Measurements from ENCODE around the gene ECHS1.
"Not testable (repeated sequence)": the region's sequence is repeated elsewhere in the genome, so short reads cannot be mapped to it uniquely, and the experiment has no call there.

The ECHS1 gene

GRCh38 chr10:133377025-133377817, 4.1 kb upstream of the ECHS1 start:
- DNase-seq, result no peak

DNA sequence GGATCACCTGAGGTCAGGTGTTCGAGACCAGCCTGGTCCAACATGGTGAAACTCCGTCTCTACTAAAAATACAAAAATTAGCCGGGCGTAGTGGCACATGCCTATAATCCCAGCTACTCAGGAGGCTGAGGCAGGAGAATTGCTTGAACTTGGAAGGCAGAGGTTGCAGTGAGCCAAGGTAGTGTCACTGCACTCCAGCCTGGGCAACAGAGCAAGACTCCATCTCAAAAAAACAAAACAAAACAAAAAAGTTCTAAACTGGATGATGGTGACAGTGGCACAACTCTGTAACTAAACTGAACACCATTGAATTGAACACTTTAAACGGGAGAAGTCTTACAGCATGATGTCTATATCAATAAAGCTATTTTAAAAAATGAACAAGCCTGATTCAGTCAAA, 3.0 kb upstream of the ECHS1 start:
- not testable (repeated sequence) for DNase-seq

- DNase-seq, result no peak
These were observed 2.4 kb upstream of the ECHS1 start for GRCh38 chr10:133375357-133376115.

- DNase-seq, result no peak
These were observed 647 bp downstream of the ECHS1 start for GRCh38 chr10:133372507-133372906.

DNA sequence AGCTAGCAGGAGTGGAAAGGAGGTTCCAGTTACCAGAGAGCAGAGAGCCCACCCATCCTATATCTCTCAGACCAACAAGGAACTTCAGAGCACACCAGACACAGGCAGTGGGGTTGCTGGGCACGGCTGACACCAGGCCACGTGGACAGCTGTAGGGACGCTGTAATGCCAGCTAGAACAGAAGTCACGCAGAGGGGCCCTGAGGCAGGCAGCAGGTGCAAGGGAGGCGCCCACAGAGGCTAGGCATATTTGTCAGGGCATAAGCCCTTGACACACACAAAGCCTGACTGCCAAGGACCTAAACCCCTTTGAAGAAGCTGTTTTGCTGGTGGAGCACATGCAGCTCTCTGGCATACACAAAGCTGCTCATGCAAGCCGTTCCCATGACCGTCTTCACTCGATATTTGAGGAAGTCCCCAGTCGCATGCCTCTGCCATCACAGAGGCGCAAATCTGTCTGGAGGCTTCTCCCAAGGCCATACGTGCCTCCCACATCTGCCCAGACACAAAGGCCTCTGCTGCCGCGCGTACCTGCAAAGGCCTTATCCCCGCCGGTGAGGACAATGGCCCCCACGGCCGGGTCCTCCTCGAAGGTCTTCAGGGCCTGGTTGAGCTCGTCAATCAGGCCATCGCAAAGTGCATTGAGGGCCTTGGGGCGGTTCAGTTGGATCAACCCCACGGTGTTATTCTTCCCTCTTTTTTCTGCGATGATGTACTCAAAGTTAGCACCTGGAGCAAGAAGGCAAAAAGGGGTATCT, 2.9 kb downstream of the ECHS1 start:
- DNase-seq, result no peak

DNA sequence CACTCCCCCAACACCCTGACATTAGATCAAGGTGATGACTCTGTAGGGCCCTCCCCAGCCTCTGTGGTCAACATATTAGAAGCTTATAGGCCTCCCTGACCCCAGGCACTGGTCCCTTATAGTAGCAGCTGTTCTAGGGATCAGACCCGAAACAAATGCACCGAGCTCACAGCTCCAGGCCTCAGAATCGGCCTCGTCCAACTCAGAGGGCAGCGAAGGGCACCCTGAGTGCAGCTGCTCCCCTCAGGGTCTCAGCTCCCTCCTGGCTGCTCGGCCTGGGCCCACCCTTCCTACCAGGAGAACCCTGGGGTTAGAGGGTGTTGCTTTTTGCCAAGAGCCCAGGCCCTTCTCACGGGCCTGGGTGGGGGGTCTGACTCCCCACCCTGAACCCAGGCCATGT, 5.0 kb downstream of the ECHS1 start:
- no peak for DNase-seq

- not testable (repeated sequence) for DNase-seq
These were observed 5.7 kb downstream of the ECHS1 start for GRCh38 chr10:133367461-133367860.

- no peak for DNase-seq
These were observed 6.4 kb downstream of the ECHS1 start for GRCh38 chr10:133366751-133367150.

GRCh38 chr10:133366130-133366478, 7.0 kb downstream of the ECHS1 start:
- DNase-seq, result no peak

- no peak for DNase-seq
These were observed 7.6 kb downstream of the ECHS1 start for GRCh38 chr10:133365461-133366129.

GRCh38 chr10:133364645-133365431, 8.3 kb downstream of the ECHS1 start:
- no peak for DNase-seq

GRCh38 chr10:133362846-133363245, 10.3 kb downstream of the ECHS1 start:
- DNase-seq, result no peak

GRCh38 chr10:133361773-133362441, 11.2 kb downstream of the ECHS1 start:
- no peak for DNase-seq

GRCh38 chr10:133361227-133361626, 11.9 kb downstream of the ECHS1 start:
- DNase-seq, result no peak

GRCh38 chr10:133359972-133360610, 13.1 kb downstream of the ECHS1 start:
- no peak for DNase-seq

GRCh38 chr10:133359554-133359971, 13.6 kb downstream of the ECHS1 start:
- DNase-seq, result no peak

DNA sequence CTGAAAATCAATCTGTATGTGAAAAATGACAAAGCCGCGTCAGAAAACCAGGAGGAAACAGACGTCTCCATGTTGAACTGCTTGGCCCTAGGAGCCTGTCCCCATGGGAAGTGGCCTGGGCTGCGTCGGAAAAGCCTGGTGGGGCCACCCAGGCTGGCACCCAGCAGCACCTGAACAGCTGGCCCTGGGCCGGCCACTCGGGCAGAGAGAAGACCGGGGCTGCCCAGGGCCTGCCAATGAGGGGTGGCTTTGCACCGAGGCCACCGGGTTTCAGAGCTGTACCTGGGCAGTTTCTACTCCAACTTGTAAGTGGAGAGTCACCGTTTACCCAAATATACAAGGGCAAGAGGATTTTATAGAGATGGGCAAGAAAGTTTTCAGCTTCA, 14.2 kb downstream of the ECHS1 start:
- no peak for DNase-seq

DNA sequence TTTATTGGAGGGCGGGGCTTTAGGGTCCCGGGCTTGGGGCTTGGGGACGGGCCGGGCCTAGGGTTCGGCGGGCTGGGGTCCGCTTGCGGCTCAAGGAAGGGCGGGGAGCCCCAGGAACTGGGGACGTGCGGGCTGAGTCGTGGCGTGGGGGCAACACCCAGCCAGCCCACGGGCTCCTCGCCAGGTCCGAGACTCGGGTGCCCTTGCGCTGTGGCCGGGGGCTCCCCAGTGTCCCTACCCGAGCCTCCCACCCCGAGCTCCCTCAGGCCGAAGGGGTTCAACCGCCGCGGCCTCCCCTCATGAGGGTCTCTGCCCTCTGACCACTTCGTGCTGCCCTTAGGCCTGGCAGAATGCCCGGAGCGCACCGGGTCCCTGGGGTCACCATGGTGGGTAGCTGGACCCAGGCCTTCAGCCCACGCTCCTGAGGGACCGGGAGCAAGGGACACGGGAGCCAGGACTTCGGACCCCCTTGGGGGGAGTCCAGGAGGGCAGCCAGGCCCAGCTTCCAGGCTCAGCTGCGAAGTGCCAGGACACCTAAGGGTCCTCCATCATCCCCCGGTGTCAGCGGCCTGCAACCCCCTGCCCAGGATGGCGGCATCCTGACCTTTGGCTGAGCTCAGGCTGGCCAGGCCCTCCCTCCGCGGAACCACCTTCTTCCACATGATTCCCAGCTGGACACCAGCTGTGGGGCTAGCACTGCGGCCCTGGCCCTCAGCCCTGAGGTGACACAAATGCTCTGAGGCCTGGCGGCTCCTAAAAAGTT, 14.8 kb downstream of the ECHS1 start:
- no peak for DNase-seq

DNA sequence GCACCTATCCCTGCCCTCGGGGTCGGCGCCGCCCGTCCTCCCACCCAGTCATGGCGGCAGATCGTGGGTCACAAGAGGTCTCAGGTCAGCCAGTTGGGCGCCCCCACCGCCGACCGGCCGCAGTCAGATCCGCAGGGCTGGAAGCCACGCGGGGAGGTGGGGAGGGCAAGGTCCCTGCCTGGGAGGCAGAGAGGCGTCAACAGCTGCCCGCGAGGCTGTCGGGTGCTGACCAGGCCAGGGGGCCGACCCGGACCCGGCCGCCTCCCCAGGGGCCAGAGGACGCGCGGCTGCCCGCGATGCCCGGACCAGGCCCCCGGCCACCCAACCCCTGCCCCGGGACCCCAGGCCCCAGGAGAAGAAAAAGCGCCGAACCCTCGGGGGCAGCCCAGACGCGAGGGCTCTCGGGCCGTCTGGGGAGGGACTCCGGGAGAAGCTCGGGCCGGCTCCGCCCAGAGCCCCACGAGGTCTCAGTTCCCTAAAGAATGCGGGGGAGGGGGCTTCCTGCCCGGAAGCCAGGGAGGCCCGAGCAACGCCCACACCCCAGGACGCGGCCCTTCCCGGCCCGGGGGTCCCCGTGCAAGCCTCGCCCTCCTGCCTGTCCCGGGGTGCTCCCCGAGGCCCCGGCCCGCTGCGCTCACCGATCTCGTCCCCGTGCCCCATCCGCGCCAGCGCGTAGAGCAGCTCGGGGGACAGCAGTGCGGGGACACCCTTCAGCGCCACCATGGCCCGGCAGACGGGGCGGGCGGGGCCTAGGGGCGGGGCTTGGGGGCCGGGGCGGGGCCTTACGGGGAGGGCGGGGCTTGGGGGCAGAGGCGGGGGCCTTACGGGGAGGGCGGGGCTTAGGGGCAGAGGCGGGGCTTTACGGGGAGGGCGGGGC, 15.6 kb downstream of the ECHS1 start, which contains the start of gene FUOM:
Gene FUOM, minus strand, starts transcription at position 735 of the 877 bp plus-strand sequence. Its CDS starts 12 bp downstream, at position 723.
- peak; percentile 74 for DNase-seq

Measured in activated CD4-positive, alpha-beta T cell treated with anti-CD3 and anti-CD28 coated beads, Interleukin-10, Interleukin-2, amounts not matched to agents 100 ng/mL and 50 ng/mL, durations not matched to agents 16 hours and 8 hours (primary cell).